Measurements from ENCODE around the gene PTPN5. TPM values are rescaled to one million over a fixed set of nuclear protein-coding genes. Genes with fewer than 3 reads are reported as not detected.
"Not testable (repeated sequence)": the region's sequence is repeated elsewhere in the genome, so short reads cannot be mapped to it uniquely, and the experiment has no call there.

PTPN5 gene
- total RNA-seq, 1 experiment from 2014 or later: not detected

DNA sequence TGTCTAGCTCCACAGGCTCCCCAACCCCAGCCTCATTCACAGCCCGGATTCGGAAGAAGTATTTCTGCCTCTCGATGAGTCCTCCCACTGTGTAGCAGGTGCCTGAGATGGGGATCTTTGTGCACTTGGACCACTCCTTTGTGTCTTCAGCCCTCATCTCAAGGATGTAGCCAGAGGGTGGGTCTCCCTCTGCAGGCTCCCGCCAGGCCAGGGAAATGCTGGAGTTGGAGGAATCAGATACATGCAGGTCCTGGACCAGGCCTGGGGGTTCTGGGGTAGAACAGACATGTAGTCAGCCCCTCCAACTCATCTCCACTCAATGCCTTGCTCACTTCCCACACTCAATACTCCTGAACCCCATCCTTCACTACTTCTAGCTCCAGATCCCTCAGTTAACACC, 82.2 kb downstream of the PTPN5 start:
- no peak for DNase-seq (ENCODE audit: low read depth)

DNA sequence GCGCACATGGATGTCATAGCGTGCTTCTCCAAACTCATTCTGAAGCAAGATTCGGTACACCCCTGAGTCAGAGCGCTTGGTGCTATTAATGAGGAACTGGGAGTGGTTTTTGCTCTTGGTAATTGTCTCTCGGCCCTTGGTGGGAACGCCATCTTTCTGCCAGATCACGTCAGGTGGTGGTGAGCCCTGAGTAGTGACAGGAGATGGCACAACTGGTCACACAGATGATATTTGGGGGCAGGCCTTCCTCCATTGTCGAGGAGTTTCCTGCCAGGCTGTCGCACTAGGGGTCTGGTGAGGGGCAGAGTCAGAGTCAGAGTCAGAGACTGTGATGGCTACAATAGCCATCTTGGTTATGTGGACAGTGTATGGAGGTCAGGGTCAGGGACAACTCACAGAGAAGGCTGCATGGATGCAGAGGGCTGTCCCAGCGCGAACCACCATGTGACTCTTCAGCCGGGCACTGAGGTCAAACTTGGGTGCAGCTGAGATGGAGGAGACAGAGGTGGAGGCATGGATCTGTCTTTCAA, 83.7 kb downstream of the PTPN5 start:
- DNase-seq (ENCODE audit: low read depth): no peak

DNA sequence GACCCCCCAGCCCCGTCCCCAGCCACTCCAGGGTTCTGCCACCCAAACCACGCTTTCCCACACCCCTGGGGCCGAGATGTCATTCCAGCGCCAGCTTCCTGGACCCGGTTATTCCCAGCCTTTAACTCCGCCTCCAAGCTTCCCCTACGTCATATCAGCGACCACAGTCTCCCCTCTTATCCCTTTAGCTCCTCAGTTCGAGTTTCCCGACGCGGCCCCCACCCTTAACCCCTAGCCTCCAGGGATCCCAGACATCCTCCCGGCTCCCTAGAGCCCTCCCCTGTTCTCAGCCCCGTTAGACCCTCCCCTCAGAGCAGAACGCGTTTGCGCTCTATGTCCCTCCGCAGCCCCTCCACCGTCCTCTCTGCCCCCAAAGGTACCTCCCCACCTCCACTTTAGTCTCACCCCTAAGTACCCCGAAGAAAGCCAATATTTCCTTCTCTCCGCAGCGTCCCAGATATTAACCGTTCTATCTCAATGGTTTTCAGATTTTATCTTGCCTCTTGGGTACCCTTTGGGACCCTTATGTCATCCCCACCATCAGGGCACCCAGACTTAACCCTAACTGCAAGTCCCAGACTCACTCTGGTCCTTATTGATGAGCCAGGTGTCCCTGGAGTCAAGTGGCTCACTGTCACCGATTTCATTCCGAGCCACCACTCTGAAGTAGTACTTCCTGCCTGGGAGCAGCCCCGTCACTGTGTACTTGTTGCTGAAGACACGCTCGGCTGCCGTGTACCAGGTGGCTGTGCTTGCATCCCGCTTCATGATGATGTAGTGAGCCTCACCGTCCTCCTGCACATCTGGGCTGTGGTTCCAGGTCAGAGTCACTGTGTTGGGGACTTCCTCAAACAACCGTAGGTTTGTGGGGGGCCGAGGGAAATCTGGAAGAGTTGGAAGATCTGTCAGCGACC, 85.0 kb downstream of the PTPN5 start:
- DNase-seq (ENCODE audit: low read depth): no peak

- DNase-seq (ENCODE audit: low read depth): no peak
Measured at GRCh38 chr11:18705651-18706281, 85.8 kb downstream of the PTPN5 start.

DNA sequence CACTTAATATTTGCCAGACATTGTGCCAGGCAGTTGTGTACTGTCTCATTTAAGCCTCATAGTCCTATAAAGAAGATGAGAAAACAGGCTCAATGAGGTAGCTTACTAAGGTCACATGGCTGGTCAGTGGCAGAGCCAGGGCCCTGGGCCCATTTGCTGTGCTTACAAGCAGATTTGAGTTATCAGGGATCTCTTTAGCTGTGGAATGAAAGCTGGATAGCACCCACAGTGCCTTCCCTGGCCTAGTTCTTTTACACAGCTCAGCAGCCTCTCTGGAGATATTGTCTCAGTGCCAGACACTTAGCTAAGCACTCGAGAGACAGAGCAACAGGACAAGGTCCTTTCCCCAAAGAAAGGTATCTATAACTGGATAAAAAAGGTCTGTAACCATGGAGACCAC, 86.9 kb downstream of the PTPN5 start:
- DNase-seq (ENCODE audit: low read depth): no peak

- no peak for DNase-seq (ENCODE audit: low read depth)
Measured at GRCh38 chr11:18704045-18704645, 87.5 kb downstream of the PTPN5 start.

DNA sequence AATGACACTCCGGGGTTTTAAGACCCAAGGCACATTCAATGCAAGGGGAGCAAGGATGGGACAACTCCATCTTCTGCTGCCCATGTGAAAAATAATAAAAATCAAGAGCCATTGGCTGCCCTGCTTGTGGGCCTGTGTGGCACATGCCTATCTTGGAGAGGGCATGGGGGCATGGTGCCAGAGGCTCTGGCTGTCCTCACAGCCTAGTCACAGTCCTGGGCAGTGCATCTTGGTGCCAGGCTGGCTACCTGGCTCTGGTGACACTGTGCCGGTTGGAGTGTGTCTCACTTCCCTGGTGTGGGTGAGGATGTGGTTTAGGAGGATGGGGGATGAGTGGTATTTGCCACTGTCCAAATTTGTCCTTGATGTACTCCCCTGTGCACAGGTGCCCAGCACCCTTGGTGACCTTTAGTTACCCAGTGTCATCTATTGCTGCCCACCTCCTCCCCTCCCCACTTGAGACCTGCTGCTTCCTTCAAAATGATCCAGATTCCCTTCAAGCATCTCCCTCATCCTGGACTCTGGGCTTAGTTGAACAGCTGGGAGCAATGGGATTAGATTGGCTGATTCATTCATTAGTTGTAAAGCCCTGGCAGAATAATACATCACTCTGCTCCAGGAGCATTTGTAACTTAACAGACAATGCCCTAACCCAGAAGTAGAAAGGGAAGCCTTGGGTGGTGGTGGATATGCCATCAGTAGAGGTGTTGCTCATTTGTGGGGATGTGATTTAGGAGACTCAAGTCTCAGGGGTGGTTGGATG, 88.4 kb downstream of the PTPN5 start:
- no peak for DNase-seq (ENCODE audit: low read depth)

DNA sequence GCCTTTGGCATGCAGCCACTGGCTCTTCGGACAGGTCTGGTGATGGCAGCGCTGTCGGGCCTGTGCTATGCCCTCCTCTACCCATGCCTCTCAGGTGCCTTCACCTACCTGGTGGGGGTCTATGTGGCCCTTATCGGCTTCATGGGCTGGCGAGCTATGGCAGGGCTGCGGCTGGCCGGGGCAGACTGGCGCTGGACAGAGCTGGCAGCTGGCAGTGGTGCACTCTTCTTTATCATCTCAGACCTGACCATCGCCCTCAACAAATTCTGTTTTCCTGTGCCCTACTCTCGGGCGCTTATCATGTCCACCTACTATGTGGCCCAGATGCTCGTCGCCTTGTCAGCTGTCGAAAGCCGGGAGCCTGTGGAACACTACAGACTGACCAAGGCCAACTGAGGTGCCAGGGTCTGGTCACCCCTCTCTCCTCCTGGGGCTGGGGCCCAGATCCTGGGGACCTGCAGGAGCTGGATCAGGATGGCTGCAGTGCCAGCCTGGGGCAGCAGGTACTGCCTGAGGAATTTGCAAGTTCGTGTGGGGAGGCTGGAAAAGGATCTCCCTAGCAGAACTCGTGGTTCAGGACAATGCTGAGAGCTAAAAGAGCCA, 89.9 kb downstream of the PTPN5 start:
- no peak for DNase-seq (ENCODE audit: low read depth)

GRCh38 chr11:18700872-18701271, 90.7 kb downstream of the PTPN5 start:
- DNase-seq (ENCODE audit: low read depth): no peak

- peak; percentile 51 for DNase-seq (ENCODE audit: low read depth)
Measured at GRCh38 chr11:18700375-18700774, 91.2 kb downstream of the PTPN5 start.

- no peak for DNase-seq (ENCODE audit: low read depth)
Measured at GRCh38 chr11:18699848-18700261, 91.7 kb downstream of the PTPN5 start.

DNA sequence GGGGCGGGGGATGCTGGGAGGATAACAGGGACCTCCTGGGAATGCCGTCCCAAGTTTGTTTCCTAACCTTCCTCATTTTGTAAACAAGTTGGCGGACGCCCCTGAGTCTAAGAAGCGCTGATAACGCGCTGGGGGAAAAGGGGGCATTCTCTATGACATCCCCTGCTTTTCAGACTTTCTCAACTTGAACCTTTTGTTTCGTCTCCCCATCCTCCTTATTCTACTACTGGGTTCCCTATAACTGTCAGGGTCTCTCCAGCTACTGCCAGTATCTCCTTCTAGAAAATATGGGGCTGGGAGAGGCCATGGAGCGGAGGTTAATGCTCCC, 92.4 kb downstream of the PTPN5 start:
- DNase-seq (ENCODE audit: low read depth): no peak

DNA sequence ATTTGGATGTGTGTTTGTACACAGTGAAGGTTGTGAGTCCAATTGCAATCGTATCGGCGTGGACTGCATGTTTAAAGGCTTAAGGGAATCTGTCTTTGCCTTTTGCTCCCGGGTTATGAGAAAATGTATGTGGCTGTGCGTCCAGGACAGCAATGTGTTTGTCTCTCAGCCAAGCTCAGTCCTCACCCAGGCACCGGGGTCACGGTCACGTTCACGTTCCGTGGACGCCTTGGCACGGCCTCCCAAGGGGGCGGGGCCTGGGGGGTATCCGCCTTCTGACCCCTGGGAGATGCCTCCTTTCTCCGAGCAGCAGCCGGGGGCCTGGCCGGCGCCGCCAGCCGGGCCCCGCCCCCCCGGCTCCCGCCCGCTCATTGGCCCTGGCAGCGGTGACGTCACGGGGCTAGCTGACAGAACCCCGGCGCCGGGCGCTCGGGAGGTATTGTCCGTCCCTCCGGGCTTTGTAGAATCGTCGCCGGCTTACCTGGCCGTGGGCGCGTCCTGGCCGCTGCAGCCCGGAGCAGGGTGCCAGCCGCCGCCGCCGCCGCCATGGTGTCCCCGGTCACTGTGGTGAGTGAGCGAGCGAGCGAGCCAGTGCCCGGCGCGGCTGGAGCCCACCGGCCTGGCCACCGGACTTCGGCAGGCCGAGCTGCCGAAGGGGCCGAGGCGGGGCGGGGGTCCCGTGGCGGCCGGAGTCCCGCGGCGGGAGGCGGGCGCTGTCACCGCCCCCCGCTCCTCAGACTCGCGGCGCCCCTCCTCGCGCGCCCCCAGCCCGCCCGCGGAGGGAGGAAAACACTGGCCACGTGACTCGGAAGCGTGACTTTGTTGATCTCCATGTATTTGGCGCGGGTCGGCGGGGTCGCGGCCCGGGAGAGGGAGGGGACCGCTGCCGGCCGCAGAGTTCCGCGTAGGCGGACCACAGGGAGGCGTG, 93.0 kb downstream of the PTPN5 start, which contains the start of gene TMEM86A:
Gene TMEM86A, plus strand, starts transcription at position 439 of the 928 bp plus-strand sequence. Its CDS starts 108 bp downstream, at position 547.
- peak; percentile 81 for DNase-seq (ENCODE audit: low read depth)

DNA sequence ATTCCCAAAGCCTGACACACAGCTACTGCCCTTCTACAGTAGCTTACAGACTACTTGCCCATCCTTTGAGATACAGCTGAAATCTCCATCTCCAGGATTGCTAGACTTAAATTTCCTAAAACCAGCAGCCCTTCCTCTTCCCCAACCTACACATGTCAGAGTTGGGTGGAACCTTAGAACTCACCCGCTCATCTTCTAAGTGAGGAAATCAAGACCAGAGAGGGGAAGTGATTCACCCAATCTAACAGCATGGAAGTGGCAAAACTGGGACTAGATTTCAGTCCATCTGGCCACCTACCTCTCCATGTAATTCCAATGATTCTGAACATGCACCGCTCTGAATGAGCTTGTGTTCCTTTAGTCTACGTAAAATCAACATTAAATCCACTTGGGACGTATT, 94.0 kb downstream of the PTPN5 start:
- DNase-seq (ENCODE audit: low read depth): no peak

DNA sequence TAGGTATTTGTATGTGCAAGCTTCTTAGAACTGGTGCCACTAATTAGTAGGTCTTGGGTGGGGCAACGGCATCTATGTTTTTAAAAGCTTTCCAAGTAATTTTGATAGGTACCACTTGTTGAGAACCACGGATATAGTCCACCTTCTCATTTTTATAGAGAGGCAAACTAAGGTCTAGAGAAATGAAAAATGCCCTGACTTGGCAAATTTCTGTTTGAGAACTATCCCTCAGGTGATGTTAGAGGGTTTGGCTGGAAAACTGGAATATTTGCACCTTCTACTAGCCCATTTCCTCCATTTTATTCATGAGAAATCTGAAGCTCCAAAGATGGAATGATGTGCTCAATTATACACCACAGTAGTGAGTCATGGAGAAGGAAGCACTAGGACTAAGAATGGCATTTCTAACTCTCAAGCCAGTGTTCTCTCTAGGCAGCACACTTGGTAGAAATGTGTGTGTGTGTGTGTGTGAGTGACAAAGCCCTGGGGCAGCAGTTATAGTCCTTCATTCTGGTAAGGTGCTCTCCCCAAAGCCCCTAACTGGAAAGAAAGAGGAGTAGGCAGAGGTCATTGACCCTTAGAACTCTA, 94.9 kb downstream of the PTPN5 start:
- DNase-seq (ENCODE audit: low read depth): peak; percentile 66

- DNase-seq (ENCODE audit: low read depth): peak; percentile 31
Measured at GRCh38 chr11:18692941-18693760, 98.4 kb downstream of the PTPN5 start.

DNA sequence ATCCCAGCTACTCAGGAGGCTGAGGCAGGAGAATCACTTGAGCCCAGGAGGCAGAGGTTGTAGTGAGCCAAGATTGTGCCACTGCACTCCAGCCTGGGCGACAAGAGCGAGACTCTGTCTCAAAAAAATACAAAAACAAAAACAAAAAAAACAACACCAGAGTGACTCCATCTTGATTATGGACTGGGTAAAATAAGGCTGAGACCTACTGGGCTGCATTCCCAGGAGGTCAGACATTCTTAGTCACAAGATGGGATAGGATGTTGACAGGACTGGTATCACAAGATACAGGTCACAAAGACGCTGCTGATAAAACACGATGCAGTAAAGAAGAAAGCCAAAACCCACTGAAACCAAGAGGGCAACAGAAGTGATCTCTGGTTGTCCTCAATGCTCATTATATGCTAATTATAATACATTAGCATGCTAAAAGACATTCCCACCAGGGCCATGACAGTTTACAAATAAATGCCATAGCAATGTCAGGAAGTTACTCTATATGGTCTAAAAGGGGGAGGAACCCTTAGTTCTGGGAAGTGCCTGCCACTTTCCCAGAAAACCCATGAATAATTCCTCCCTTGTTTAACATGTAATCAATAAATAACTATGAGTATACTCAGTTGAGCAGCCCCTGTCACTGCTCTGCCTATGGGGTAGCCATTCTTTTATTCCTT, 100.0 kb downstream of the PTPN5 start:
- not testable (repeated sequence) for DNase-seq (ENCODE audit: low read depth)

- DNase-seq (ENCODE audit: low read depth): no peak
Measured at GRCh38 chr11:18684267-18684666, 107.3 kb downstream of the PTPN5 start.
